Measurements from ENCODE around the gene ZNF155. TPM values are rescaled to one million over a fixed set of nuclear protein-coding genes. Genes with fewer than 3 reads are reported as not detected.
A peak's percentile ranks its signal among the peaks of the same experiment; 100 is the strongest.
"Not testable (repeated sequence)": the region's sequence is repeated elsewhere in the genome, so short reads cannot be mapped to it uniquely, and the experiment has no call there.

Gene ZNF155
- 1.8 TPM for total RNA-seq

- peak; percentile 96 for ATAC-seq
Measured at GRCh38 chr19:43983912-43984686, at the start of gene ZNF155. ZNF155 (plus strand) TSS chr19:43984188; CDS start chr19:43988544, 4,356 bp downstream.

- peak; percentile 97 for ATAC-seq
Measured at GRCh38 chr19:43934985-43935708, 48.8 kb upstream of the ZNF155 start, which contains the start of gene ZNF45. ZNF45 (minus strand) TSS chr19:43935282; CDS start chr19:43922185, 13,097 bp downstream.

- no peak for ATAC-seq
Measured at GRCh38 chr19:43936188-43936587, 47.8 kb upstream of the ZNF155 start.

- ATAC-seq: no peak
Measured at GRCh38 chr19:43939557-43940260, 44.3 kb upstream of the ZNF155 start.

- ATAC-seq: no peak
Measured at GRCh38 chr19:43940719-43941118, 43.3 kb upstream of the ZNF155 start.

- ATAC-seq: no peak
Measured at GRCh38 chr19:43941209-43941608, 42.8 kb upstream of the ZNF155 start.

GRCh38 chr19:43947412-43947811 lies 36.6 kb upstream of the ZNF155 start:
- ATAC-seq: not testable (repeated sequence)

GRCh38 chr19:43949803-43950202 lies 34.2 kb upstream of the ZNF155 start:
- ATAC-seq: not testable (repeated sequence)

- ATAC-seq: peak; percentile 95
Measured at GRCh38 chr19:43950834-43951645, 32.9 kb upstream of the ZNF155 start, which contains the start of gene ZNF221. ZNF221 (plus strand) TSS chr19:43951228; CDS start chr19:43962727, 11,499 bp downstream.

- no peak for ATAC-seq
Measured at GRCh38 chr19:43956827-43957226, 27.2 kb upstream of the ZNF155 start.

- no peak for ATAC-seq
Measured at GRCh38 chr19:43957891-43958290, 26.1 kb upstream of the ZNF155 start.

- no peak for ATAC-seq
Measured at GRCh38 chr19:43960411-43960810, 23.6 kb upstream of the ZNF155 start.

- no peak for ATAC-seq
Measured at GRCh38 chr19:43966079-43966694, 17.8 kb upstream of the ZNF155 start.

- ATAC-seq: no peak
Measured at GRCh38 chr19:43976732-43977131, 7.3 kb upstream of the ZNF155 start.

GRCh38 chr19:43983544-43983911 lies 460 bp upstream of the ZNF155 start:
- no peak for ATAC-seq

GRCh38 chr19:43984687-43985000 lies 656 bp downstream of the ZNF155 start:
- peak; percentile 22 for ATAC-seq

GRCh38 chr19:43997631-43998290 lies 13.8 kb downstream of the ZNF155 start:
- ATAC-seq: no peak

GRCh38 chr19:44002212-44002565 lies 18.2 kb downstream of the ZNF155 start:
- no peak for ATAC-seq

- ATAC-seq: peak; percentile 99
Measured at GRCh38 chr19:44002566-44003460, 18.8 kb downstream of the ZNF155 start, which contains the start of gene ZNF230. ZNF230 (plus strand) TSS chr19:44002957; CDS start chr19:44007079, 4,122 bp downstream.

GRCh38 chr19:44003461-44004009 lies 19.5 kb downstream of the ZNF155 start:
- ATAC-seq: peak; percentile 43
